ENCODE data around the gene DENND1A. TPM values are rescaled to one million over a fixed set of nuclear protein-coding genes. Genes with fewer than 3 reads are reported as not detected.
"Not testable (repeated sequence)": the region's sequence is repeated elsewhere in the genome, so short reads cannot be mapped to it uniquely, and the experiment has no call there.

DENND1A gene
- total and polyA plus RNA-seq, 5 experiments from 2014 or later, result 2.6 to 14.3 (median 5.3) TPM

- Mint-ChIP-seq H3K27me3 (no peaks in the 10 kb centered on the region), H3K4me1 (peaks cover 0 to 17% (median 7%) of the 10 kb centered on the region in 4 donors), H3K36me3 (peaks cover 0 to 17% (median 11%) of the 10 kb centered on the region in 3 donors), H3K27ac (no peak overlapping the region), H3K4me3 (no peak overlapping the region), H3K9me3 (no peaks in the 10 kb centered on the region)
- ATAC-seq (no peak), DNase-seq (no peak)
- POLR2A ChIA-PET, result no interaction called here
Observed at GRCh38 chr9:123739387-123739786, 190.5 kb downstream of the DENND1A start.

DNA sequence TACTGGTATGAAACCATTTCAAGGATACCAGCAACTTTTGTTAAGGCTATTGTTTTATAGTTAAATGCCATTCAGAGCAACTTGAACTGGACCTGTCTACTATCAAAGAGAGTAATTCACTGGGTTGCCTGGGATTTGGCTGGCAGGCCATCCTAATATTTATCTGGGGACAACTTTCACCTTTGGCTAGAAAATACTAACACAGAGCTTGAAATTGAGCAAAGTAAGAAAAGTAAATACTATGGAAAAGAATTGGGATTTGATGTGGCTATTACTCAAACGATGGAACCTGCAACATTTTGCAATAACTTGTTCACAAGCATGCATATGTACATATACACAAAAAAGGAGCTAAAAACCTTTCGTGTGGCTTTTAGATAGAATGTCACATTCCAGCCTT is 191.3 kb downstream of the DENND1A start:
- peaks cover 0 to 24% (median 7%) of the 10 kb centered on the region in 4 donors for H3K4me1 Mint-ChIP-seq
- no peaks in the 10 kb centered on the region for H3K27me3 Mint-ChIP-seq
- no peak overlapping the region for H3K27ac Mint-ChIP-seq
- DNase-seq, result no peak
- H3K4me3 Mint-ChIP-seq, result no peak overlapping the region
- no peaks in the 10 kb centered on the region for H3K9me3 Mint-ChIP-seq
- ATAC-seq, result no peak
- peaks cover 0 to 16% (median 11%) of the 10 kb centered on the region in 3 donors for H3K36me3 Mint-ChIP-seq
- POLR2A ChIA-PET, result interaction anchor here (0.7 kb wide), 1 partner anchor 144 kb away, joined by 3 read pairs; no protein-coding TSS in a partner anchor

DNA sequence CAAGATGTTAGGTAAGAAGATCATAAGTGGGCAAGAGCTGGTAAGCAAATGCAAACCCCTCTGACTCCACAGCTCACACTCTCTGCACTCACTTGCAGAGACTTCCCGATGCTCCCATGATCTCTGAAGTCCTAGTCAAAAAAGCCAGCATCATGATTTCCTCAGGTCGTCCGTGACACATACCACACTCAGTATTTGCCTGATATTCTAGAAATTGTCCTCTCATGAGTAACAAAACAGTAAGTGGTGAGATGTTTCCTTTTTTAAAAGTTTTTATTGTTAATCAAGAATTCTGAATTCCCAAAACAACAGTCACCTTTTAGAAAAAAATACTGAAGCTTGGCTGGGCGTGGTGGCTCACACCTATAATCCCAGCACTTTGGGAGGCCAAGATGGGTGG is 194.6 kb downstream of the DENND1A start:
- peaks cover 0 to 2% (median 0%) of the 10 kb centered on the region in 9 donors for H3K9me3 Mint-ChIP-seq
- H3K4me1 Mint-ChIP-seq, result peaks cover 0 to 16% (median 4%) of the 10 kb centered on the region in 4 donors
- no peaks in the 10 kb centered on the region for H3K27me3 Mint-ChIP-seq
- POLR2A ChIA-PET, result no interaction called here
- H3K27ac Mint-ChIP-seq, result no peak overlapping the region
- H3K36me3 Mint-ChIP-seq, result peaks cover 0 to 20% (median 18%) of the 10 kb centered on the region in 3 donors
- ATAC-seq, result no peak
- DNase-seq, result no peak
- H3K4me3 Mint-ChIP-seq, result no peak overlapping the region

- POLR2A ChIA-PET, result interaction anchor here (0.6 to 0.7 kb wide), 2 partner anchors 10 to 127 kb away, joined by 3 to 6 read pairs; no protein-coding TSS in a partner anchor
- H3K27ac Mint-ChIP-seq, H3K4me1 Mint-ChIP-seq, DNase-seq, H3K4me3 Mint-ChIP-seq, H3K27me3 Mint-ChIP-seq, ATAC-seq: not testable (repeated sequence)
- peaks cover 0 to 15% (median 5%) of the 10 kb centered on the region in 9 donors for H3K9me3 Mint-ChIP-seq
- peaks cover 15 to 27% (median 23%) of the 10 kb centered on the region in 3 donors for H3K36me3 Mint-ChIP-seq
Observed at GRCh38 chr9:123728571-123728970, 201.4 kb downstream of the DENND1A start.

DNA sequence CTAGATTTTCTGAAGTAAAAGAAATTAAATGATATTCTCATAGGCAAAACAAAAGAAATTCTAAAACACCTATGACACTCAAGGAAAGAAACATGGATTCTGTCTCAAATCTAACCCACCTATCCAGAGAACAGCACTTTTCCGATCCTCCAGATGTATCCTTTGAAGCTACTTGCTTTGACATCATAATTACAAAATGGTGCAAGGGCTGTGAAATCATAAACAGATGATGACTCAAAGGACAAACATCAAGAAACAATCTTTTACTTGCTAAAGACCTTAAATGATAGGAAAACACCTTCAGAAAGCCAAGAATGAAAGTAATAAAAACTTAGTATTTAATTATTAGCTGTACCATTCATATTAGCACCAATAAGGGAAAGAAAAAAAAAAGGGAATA is 202.6 kb downstream of the DENND1A start:
- no peak for ATAC-seq

DNA sequence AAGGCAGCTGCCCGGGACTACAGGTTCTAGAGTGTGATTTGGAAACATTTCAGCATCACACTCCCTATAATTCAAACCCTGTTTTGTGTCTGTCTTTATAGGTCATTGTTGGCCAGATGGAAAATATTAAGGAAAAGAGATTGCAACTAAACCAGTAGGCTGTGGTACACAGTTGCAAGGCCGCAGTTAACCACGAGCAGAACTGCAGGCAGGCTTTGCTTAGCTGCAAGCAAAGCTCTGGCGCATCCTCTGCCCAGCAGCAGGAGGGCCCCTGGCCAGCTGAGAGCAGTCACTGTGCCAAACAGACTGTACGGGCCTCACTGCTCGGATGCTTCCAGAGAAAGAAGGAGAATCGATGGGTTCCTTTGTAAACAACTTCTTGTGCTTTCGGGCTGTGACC is 204.5 kb downstream of the DENND1A start:
- Mint-ChIP-seq H3K9me3 (peaks cover 0 to 36% (median 22%) of the 10 kb centered on the region in 9 donors), H3K27ac (no peak overlapping the region), H3K27me3 (no peaks in the 10 kb centered on the region), H3K36me3 (peaks cover 31 to 46% (median 33%) of the 10 kb centered on the region in 3 donors), H3K4me3 (no peak overlapping the region), H3K4me1 (peaks cover 0 to 9% (median 6%) of the 10 kb centered on the region in 4 donors)
- no peak for ATAC-seq
- POLR2A ChIA-PET, result no interaction called here
- no peak for DNase-seq

More for the DNA sequence above, 202.6 kb downstream of the DENND1A start:
- Mint-ChIP-seq H3K4me1 (peaks cover 0 to 7% (median 3%) of the 10 kb centered on the region in 4 donors), H3K4me3 (no peak overlapping the region), H3K36me3 (peaks cover 18 to 39% (median 23%) of the 10 kb centered on the region in 3 donors), H3K9me3 (peaks cover 0 to 25% (median 9%) of the 10 kb centered on the region in 9 donors), H3K27ac (no peak overlapping the region), H3K27me3 (no peaks in the 10 kb centered on the region)
- POLR2A ChIA-PET, result no interaction called here
- no peak for DNase-seq

- Mint-ChIP-seq H3K4me3 (no peak overlapping the region), H3K9me3 (peaks cover 0 to 40% (median 22%) of the 10 kb centered on the region in 9 donors), H3K27ac (no peak overlapping the region), H3K36me3 (peaks cover 26 to 48% (median 33%) of the 10 kb centered on the region in 3 donors), H3K4me1 (peaks cover 0 to 7% (median 6%) of the 10 kb centered on the region in 4 donors), H3K27me3 (no peaks in the 10 kb centered on the region)
- ATAC-seq (no peak), DNase-seq (no peak)
- POLR2A ChIA-PET, result interaction anchor here (0.7 kb wide), 1 partner anchor 203 kb away, joined by 4 read pairs; no protein-coding TSS in a partner anchor
Observed at GRCh38 chr9:123724211-123724796, 205.6 kb downstream of the DENND1A start.

- Mint-ChIP-seq H3K4me3 (no peak overlapping the region), H3K27me3 (no peaks in the 10 kb centered on the region), H3K27ac (no peak overlapping the region), H3K9me3 (peaks cover 0 to 43% (median 22%) of the 10 kb centered on the region in 9 donors), H3K36me3 (peaks cover 25 to 53% (median 26%) of the 10 kb centered on the region in 3 donors), H3K4me1 (peaks cover 3 to 7% (median 6%) of the 10 kb centered on the region in 4 donors)
- POLR2A ChIA-PET, result no interaction called here
- no peak for DNase-seq
- no peak for ATAC-seq
Observed at GRCh38 chr9:123723135-123723875, 206.6 kb downstream of the DENND1A start.

- POLR2A ChIA-PET, result no interaction called here
- ATAC-seq (no peak), DNase-seq (no peak)
- H3K4me3 Mint-ChIP-seq, result peak overlapping the region in 1 of 10 donors; percentile 29
- peaks cover 25 to 50% (median 26%) of the 10 kb centered on the region in 3 donors for H3K36me3 Mint-ChIP-seq
- no peaks in the 10 kb centered on the region for H3K27me3 Mint-ChIP-seq
- H3K27ac Mint-ChIP-seq, result no peak overlapping the region
- H3K4me1 Mint-ChIP-seq, result peaks cover 5 to 13% (median 9%) of the 10 kb centered on the region in 4 donors
- H3K9me3 Mint-ChIP-seq, result peaks cover 0 to 43% (median 22%) of the 10 kb centered on the region in 9 donors
Observed at GRCh38 chr9:123722378-123722777, 207.5 kb downstream of the DENND1A start.

DNA sequence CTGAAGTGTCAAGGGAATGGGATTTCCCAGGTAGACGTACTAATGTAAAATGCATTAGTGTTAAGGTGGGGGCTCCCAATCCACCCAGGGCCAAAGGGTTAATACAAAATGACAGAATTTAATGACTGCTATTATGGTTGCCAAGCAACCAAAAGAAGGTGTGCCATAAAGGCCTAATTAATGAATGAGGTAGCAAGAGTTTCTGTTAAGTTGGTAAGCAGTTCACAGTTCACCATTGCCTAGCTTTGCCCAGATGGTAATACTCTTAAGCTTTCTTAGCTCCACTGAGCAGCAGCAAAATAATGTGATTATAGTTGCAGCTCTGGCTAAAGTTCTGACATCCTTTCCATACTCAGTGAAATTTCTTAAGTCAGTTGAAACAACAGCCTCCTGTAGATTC is 211.7 kb downstream of the DENND1A start:
- POLR2A ChIA-PET, result no interaction called here
- ATAC-seq, result no peak

GRCh38 chr9:123717581-123718175 is 212.2 kb downstream of the DENND1A start:
- Mint-ChIP-seq H3K27me3 (no peaks in the 10 kb centered on the region), H3K9me3 (peaks cover 0 to 30% (median 14%) of the 10 kb centered on the region in 9 donors), H3K4me1 (peaks cover 3 to 17% (median 6%) of the 10 kb centered on the region in 4 donors), H3K27ac (no peak overlapping the region), H3K4me3 (no peak overlapping the region), H3K36me3 (peaks cover 15 to 34% (median 17%) of the 10 kb centered on the region in 3 donors)
- POLR2A ChIA-PET, result no interaction called here
- no peak for ATAC-seq
- DNase-seq, result no peak

More for the DNA sequence above, 211.7 kb downstream of the DENND1A start:
- Mint-ChIP-seq H3K27ac (no peak overlapping the region), H3K27me3 (no peaks in the 10 kb centered on the region), H3K4me1 (peaks cover 3 to 17% (median 6%) of the 10 kb centered on the region in 4 donors), H3K36me3 (peaks cover 15 to 38% (median 17%) of the 10 kb centered on the region in 3 donors), H3K4me3 (no peak overlapping the region), H3K9me3 (peaks cover 0 to 33% (median 14%) of the 10 kb centered on the region in 9 donors)
- DNase-seq, result no peak

- Mint-ChIP-seq H3K9me3 (peaks cover 0 to 18% (median 7%) of the 10 kb centered on the region in 9 donors), H3K27ac (no peak overlapping the region), H3K36me3 (peaks cover 6 to 29% (median 8%) of the 10 kb centered on the region in 3 donors), H3K4me3 (no peak overlapping the region), H3K4me1 (peaks cover 0 to 17% (median 6%) of the 10 kb centered on the region in 4 donors), H3K27me3 (no peaks in the 10 kb centered on the region)
- ATAC-seq, result no peak
- no peak for DNase-seq
- POLR2A ChIA-PET, result no interaction called here
Observed at GRCh38 chr9:123716339-123716945, 213.5 kb downstream of the DENND1A start.
